Thyroid gland (tissue), 4 donors: ENCODE results near the gene P2RY10. TPM values are rescaled to one million over a fixed set of nuclear protein-coding genes. Genes with fewer than 3 reads are reported as not detected.

Experiments used
- DNase-seq, 2 donors: peaks; one replicate each; pipeline ENCODE4 v3.0.0-alpha.2; 2019
- H3K27ac ChIP-seq, 3 donors: fragments of 200-600 bp; sonication (generic); 1 replicate in 2 of 3; 2 replicates in 1 of 3; pipeline ENCODE4 v1.5.1; 2016 to 2019; ENCODE audit warnings: mild to moderate bottlenecking in 1 of 3, moderate library complexity in 1 of 3
- H3K27me3 ChIP-seq: fragments of 200-600 bp; sonication (generic); one replicate; pipeline ENCODE4 v1.5.1; 2019
- H3K36me3 ChIP-seq, 2 donors: fragments of 200-600 bp; sonication (generic); one replicate each; pipeline ENCODE4 v1.5.1; 2016 to 2019
- H3K4me1 ChIP-seq, 2 donors: fragments of 200-600 bp; sonication (generic); one replicate each; pipeline ENCODE4 v1.5.1; 2017 to 2019
- H3K4me3 ChIP-seq, 3 donors: fragments of 200-600 bp; sonication (generic); replicated peaks in 1 of 3; 1 replicate in 2 of 3; 2 replicates in 1 of 3; pipeline ENCODE4 v1.5.1; 2016; ENCODE audit warnings: mild to moderate bottlenecking in 1 of 3
- H3K9me3 ChIP-seq: fragments of 200-600 bp; sonication (generic); one replicate; pipeline ENCODE4 v1.5.1; 2017
- POLR2A ChIP-seq, 2 donors: fragments of 450-650 bp; IDR thresholded peaks; one replicate each; pipeline ENCODE4 v1.6.1; 2017; ENCODE audit warnings: antibody characterized with exemption in 2 of 2, mild to moderate bottlenecking in 2 of 2, moderate library complexity in 1 of 2
- WGBS, 2 donors: methylation state at CpG; one replicate each; pipeline ENCODE4 v1.1.5; 2017; 5-methylcytosine and 5-hydroxymethylcytosine counted together
- intact Hi-C: fragments of 100-400 bp; cut with DNase I; formaldehyde crosslinking; loops from one replicate; pipeline ENCODE4 v1.15.1; 2023
- total RNA-seq, 4 donors: library from RNA; depleted of rRNA; stranded (reverse); fragments of >200 nt; gene quantifications; one replicate each; pipeline ENCODE4 v1.2.3, GENCODE V29; 2016
- TF ChIP-seq, protein P1 (sequence below), 6 experiments: fragments of 200-600 bp in 3 of 6; fragments of 450-650 bp in 3 of 6; sonication (generic) in 3 of 6; IDR thresholded peaks; one replicate each; pipeline ENCODE4 v1.5.1; 2016 to 2019; ENCODE audit warnings: antibody characterized with exemption in 6 of 6, mild to moderate bottlenecking in 2 of 6, inconsistent platforms in 1 of 6, moderate library complexity in 1 of 6

Gene P2RY10
- total RNA-seq, 4 donors from 2014 or later, result 0.22 to 1.1 (median 0.78) TPM; not detected in 1

- intact Hi-C loops, result no loop called here
- H3K4me1 ChIP-seq, result no peaks in the 10 kb centered on the region
- no peak for TF ChIP-seq POLR2A (IDR thresholded peaks at IDR 0.05)
- TF ChIP-seq, protein P1, sequence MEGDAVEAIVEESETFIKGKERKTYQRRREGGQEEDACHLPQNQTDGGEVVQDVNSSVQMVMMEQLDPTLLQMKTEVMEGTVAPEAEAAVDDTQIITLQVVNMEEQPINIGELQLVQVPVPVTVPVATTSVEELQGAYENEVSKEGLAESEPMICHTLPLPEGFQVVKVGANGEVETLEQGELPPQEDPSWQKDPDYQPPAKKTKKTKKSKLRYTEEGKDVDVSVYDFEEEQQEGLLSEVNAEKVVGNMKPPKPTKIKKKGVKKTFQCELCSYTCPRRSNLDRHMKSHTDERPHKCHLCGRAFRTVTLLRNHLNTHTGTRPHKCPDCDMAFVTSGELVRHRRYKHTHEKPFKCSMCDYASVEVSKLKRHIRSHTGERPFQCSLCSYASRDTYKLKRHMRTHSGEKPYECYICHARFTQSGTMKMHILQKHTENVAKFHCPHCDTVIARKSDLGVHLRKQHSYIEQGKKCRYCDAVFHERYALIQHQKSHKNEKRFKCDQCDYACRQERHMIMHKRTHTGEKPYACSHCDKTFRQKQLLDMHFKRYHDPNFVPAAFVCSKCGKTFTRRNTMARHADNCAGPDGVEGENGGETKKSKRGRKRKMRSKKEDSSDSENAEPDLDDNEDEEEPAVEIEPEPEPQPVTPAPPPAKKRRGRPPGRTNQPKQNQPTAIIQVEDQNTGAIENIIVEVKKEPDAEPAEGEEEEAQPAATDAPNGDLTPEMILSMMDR (IDR thresholded peaks at IDR 0.05), result no peak
- no peaks in the 10 kb centered on the region for H3K27me3 ChIP-seq
- no peak overlapping the region for H3K27ac ChIP-seq
- H3K9me3 ChIP-seq, result no peaks in the 10 kb centered on the region
- WGBS, 2 donors, result 87 to 95% methylated on average over 3 of the region's 7 CpGs
- no peak overlapping the region for H3K4me3 ChIP-seq
- no peak for DNase-seq
- no peaks in the 10 kb centered on the region for H3K36me3 ChIP-seq
Observed at GRCh38 chrX:78934866-78935265, 10.3 kb upstream of the P2RY10 start.

DNA sequence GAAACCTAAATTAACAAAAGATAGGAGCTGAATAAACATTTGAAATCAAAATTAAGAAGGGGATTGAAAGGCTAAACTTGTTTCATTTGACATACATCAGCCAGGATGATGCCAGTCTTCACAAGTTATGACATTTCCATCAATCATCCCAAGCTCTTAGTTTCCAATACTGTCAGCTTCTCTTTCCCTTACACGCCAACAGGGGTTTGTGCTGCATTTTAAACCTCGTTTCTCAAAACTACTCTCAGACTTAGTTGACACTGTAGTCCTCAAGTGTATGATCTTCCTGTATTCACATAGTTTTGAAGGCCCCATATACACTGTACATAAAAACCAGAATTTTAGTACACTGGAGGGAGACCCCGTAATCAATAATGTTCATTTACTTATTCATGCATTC is 840 bp upstream of the P2RY10 start:
- no peaks in the 10 kb centered on the region for H3K4me1 ChIP-seq
- no peaks in the 10 kb centered on the region for H3K9me3 ChIP-seq
- 63 to 66% methylated on average over 3 of the region's 3 CpGs for WGBS, 2 donors
- no peak for DNase-seq
- no peak overlapping the region for H3K4me3 ChIP-seq
- TF ChIP-seq, protein P1 (IDR thresholded peaks at IDR 0.05), result no peak
- no peak for TF ChIP-seq POLR2A (IDR thresholded peaks at IDR 0.05)
- no peaks in the 10 kb centered on the region for H3K36me3 ChIP-seq
- intact Hi-C loops, result no loop called here
- H3K27me3 ChIP-seq, result no peaks in the 10 kb centered on the region
- H3K27ac ChIP-seq, result no peak overlapping the region

DNA sequence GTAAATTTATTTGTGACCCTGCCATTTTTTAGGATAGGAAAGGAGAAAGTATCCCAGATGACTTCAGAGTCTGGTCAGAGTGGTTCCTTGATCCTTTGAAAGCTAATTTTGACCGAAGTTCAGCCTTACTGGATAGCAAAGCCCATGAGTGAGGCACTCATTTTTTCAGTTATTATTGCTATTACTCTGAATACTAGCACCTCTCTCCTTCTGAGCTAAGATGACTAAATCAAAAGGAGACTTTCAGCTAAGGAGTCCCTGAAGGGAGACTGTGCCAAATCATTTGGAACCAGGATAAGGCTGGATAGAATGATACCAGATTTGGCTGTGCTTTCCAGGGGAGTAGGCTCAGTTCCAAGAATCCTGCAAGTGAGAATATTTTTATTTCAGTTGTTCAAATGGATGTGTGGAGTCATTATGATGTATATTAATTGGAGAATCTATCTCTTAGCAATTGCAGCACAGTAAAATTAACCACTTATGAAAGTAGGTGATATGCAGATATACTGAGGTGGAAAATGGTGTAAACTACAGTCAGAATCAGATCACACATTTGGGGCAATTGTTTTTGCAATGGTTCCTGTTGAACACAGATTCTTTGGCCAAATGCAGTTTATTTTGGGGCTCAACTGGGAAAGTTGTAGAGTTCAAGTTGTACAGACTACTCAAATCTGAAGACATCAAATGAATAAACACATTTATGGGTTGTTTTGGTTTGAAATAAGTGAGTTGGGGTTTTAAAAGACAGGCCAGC is 1.2 kb downstream of the P2RY10 start:
- Histone ChIP-seq H3K36me3 (no peaks in the 10 kb centered on the region), H3K27ac (no peak overlapping the region), H3K27me3 (no peaks in the 10 kb centered on the region), H3K4me1 (no peaks in the 10 kb centered on the region), H3K9me3 (no peaks in the 10 kb centered on the region), H3K4me3 (no peak overlapping the region)
- TF ChIP-seq, protein P1 (IDR thresholded peaks at IDR 0.05), result no peak
- no peak for TF ChIP-seq POLR2A (IDR thresholded peaks at IDR 0.05)
- DNase-seq, result no peak
- intact Hi-C loops, result no loop called here
- WGBS, 2 donors, result 79 to 100% methylated on average over 1 of the region's 1 CpG

DNA sequence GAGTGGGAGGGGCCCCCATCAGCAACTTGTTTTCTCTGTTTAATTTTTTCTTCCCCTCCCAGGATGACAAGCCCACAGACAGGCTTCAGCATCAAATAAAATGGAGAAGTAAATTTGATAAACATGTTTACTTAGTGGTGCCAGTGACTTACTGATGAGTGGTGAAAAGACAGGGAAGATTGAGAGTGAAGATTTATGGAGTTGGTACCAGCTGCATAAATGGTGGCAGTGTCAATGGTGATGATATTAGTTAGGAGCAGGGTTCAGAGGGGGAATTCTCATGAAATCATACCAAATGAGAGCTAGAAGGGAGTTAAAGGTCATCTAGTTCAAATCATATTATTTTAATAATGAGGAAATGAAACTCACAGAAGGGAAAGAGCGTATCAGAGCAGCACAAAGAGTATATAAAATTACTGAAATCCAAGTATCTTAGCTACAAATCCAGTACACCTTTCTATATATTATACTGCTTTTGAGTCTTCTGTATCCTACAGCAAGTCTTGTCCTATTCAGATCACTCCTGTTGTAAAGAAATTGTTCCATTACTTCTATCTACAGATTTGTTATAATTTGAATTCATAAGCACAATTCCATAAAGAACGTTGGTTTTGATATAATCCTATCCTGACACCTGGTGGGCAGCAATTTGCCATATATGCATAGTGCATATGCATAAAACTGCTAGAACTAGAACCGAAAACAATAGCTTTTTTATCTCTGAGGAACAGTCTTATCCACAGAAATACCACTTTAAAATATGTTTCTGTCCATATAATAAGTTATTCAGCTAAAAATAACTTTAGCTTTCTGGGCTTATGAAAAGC is 5.0 kb downstream of the P2RY10 start:
- Histone ChIP-seq H3K36me3 (no peaks in the 10 kb centered on the region), H3K9me3 (no peaks in the 10 kb centered on the region), H3K27ac (no peak overlapping the region), H3K4me1 (no peaks in the 10 kb centered on the region), H3K27me3 (no peaks in the 10 kb centered on the region), H3K4me3 (no peak overlapping the region)
- no peak for DNase-seq
- no peak for TF ChIP-seq POLR2A (IDR thresholded peaks at IDR 0.05)
- TF ChIP-seq, protein P1 (IDR thresholded peaks at IDR 0.05), result no peak
- intact Hi-C loops, result no loop called here
- 69 to 83% methylated on average over 3 of the region's 3 CpGs for WGBS, 2 donors
